H9 (cell line): ENCODE data around the gene TUBA8. TPM values are rescaled to one million over a fixed set of nuclear protein-coding genes. Genes with fewer than 3 reads are reported as not detected.

Experiments
- DNase-seq: peaks from one replicate; pipeline ENCODE4 v3.0.0-alpha.2; 2017
- H2AFZ ChIP-seq: one replicate; pipeline ENCODE4 v1.6.1; 2013; ENCODE audit warnings: mild to moderate bottlenecking, low read length, control low read depth, moderate library complexity
- H2AK5ac ChIP-seq: 2 replicates; pipeline ENCODE4 v1.6.1; 2013; ENCODE audit warnings: low read length, control low read depth, mixed read lengths; ENCODE audit not compliant: insufficient read length
- H2BK120ac ChIP-seq: one replicate; pipeline ENCODE4 v1.6.1; 2013; ENCODE audit warnings: low read depth, mild to moderate bottlenecking, low read length, control low read depth, inconsistent platforms; ENCODE audit not compliant: poor library complexity, severe bottlenecking
- H2BK12ac ChIP-seq: 2 replicates; pipeline ENCODE4 v1.6.1; 2013; ENCODE audit warnings: low read length, control low read depth, mixed read lengths, low read depth; ENCODE audit not compliant: insufficient read length
- H2BK15ac ChIP-seq: 2 replicates; pipeline ENCODE4 v1.6.1; 2013; ENCODE audit warnings: low read depth, low read length, control low read depth
- H2BK20ac ChIP-seq: one replicate; pipeline ENCODE4 v1.6.1; 2013; ENCODE audit warnings: low read depth, mild to moderate bottlenecking, low read length, control low read depth, inconsistent platforms; ENCODE audit not compliant: poor library complexity, severe bottlenecking
- H2BK5ac ChIP-seq: 2 replicates; pipeline ENCODE4 v1.6.1; 2013; ENCODE audit warnings: low read length, control low read depth, mixed read lengths; ENCODE audit not compliant: insufficient read length
- H3K14ac ChIP-seq: 2 replicates; pipeline ENCODE4 v1.6.1; 2013; ENCODE audit warnings: low read length, control low read depth; ENCODE audit not compliant: insufficient read depth
- H3K18ac ChIP-seq: 2 replicates; pipeline ENCODE4 v1.6.1; 2013; ENCODE audit warnings: low read depth, mild to moderate bottlenecking, mixed read lengths, low read length, control low read depth; ENCODE audit not compliant: insufficient read length
- H3K23ac ChIP-seq: 2 replicates; pipeline ENCODE4 v1.6.1; 2013; ENCODE audit warnings: low read length, control low read depth, mixed read lengths, low read depth; ENCODE audit not compliant: insufficient read length
- H3K23me2 ChIP-seq: 2 replicates; pipeline ENCODE4 v1.6.1; 2013; ENCODE audit warnings: low read depth, mild to moderate bottlenecking, mixed read lengths, low read length, control low read depth; ENCODE audit not compliant: insufficient read length, poor library complexity, severe bottlenecking
- H3K27ac ChIP-seq: 2 replicates; pipeline ENCODE4 v1.5.1; 2013; ENCODE audit warnings: low read length, control low read depth, mixed read lengths, low read depth; ENCODE audit not compliant: insufficient read length
- H3K27me3 ChIP-seq: 2 replicates; pipeline ENCODE4 v1.6.1; 2013; ENCODE audit warnings: low read length, control low read depth, inconsistent platforms; ENCODE audit not compliant: insufficient read depth
- H3K4ac ChIP-seq: 2 replicates; pipeline ENCODE4 v1.6.1; 2013; ENCODE audit warnings: low read depth, mild to moderate bottlenecking, control low read depth, inconsistent platforms, low read length, moderate library complexity
- H3K4me1 ChIP-seq: 2 replicates; pipeline ENCODE4 v1.6.1; 2013; ENCODE audit warnings: low read length, control low read depth, inconsistent platforms; ENCODE audit not compliant: insufficient read depth
- H3K4me2 ChIP-seq: 2 replicates; pipeline ENCODE4 v1.6.1; 2013; ENCODE audit warnings: low read length, control low read depth, mixed read lengths; ENCODE audit not compliant: insufficient read length, insufficient read depth
- H3K56ac ChIP-seq: 2 replicates; pipeline ENCODE4 v1.6.1; 2013; ENCODE audit warnings: low read depth, mild to moderate bottlenecking, mixed read lengths, low read length, control low read depth; ENCODE audit not compliant: insufficient read length
- H3K79me1 ChIP-seq: 2 replicates; pipeline ENCODE4 v1.6.1; 2013; ENCODE audit warnings: low read depth, mild to moderate bottlenecking, moderate library complexity, low read length, control low read depth, inconsistent platforms; ENCODE audit not compliant: insufficient read depth, poor library complexity, severe bottlenecking
- H3K79me2 ChIP-seq: 2 replicates; pipeline ENCODE4 v1.6.1; 2013; ENCODE audit warnings: low read length, control low read depth, inconsistent platforms; ENCODE audit not compliant: insufficient read depth
- H3K9ac ChIP-seq: 2 replicates; pipeline ENCODE4 v1.6.1; 2013; ENCODE audit warnings: low read length, control low read depth, mixed read lengths; ENCODE audit not compliant: insufficient read length; ENCODE audit errors: extremely low read depth
- H3K9me3 ChIP-seq: one replicate; pipeline ENCODE4 v1.6.1; 2013; ENCODE audit warnings: low read depth, low read length, inconsistent platforms; ENCODE audit not compliant: control insufficient read depth
- H3T11ph ChIP-seq: one replicate; pipeline ENCODE4 v1.6.1; 2013; ENCODE audit warnings: mild to moderate bottlenecking, low read length, control low read depth, inconsistent platforms
- H4K20me1 ChIP-seq: one replicate; pipeline ENCODE4 v1.6.1; 2013; ENCODE audit not compliant: control insufficient read depth, insufficient read length, insufficient read depth
- H4K5ac ChIP-seq: 2 replicates; pipeline ENCODE4 v1.6.1; 2013; ENCODE audit warnings: low read depth, mild to moderate bottlenecking, mixed read lengths, low read length, control low read depth; ENCODE audit not compliant: insufficient read length
- H4K8ac ChIP-seq: replicated peaks from 2 replicates; pipeline ENCODE4 v1.6.1; 2013; ENCODE audit warnings: low read length, control low read depth, mixed read lengths, low read depth; ENCODE audit not compliant: insufficient read length
- H4K91ac ChIP-seq: 2 replicates; pipeline ENCODE4 v1.6.1; 2013; ENCODE audit warnings: low read depth, mild to moderate bottlenecking, moderate library complexity, mixed read lengths, low read length, control low read depth; ENCODE audit not compliant: insufficient read length
- H3K27ac Mint-ChIP-seq, 3 experiments: 2 replicates in 2 of 3; 3 replicates in 1 of 3; pipeline ENCODE4 v1.8.0; 2020 to 2021; ENCODE audit warnings: mixed read lengths in 3 of 3, mild to moderate bottlenecking in 1 of 3, moderate library complexity in 1 of 3
- H3K27me3 Mint-ChIP-seq: 2 replicates; pipeline ENCODE4 v1.8.0; 2021; ENCODE audit warnings: low read depth, mild to moderate bottlenecking, moderate library complexity, mixed read lengths
- H3K36me3 Mint-ChIP-seq, 3 experiments: 2 replicates in 2 of 3; 3 replicates in 1 of 3; pipeline ENCODE4 v1.8.0; 2020 to 2021; ENCODE audit warnings: low read depth in 3 of 3, mixed read lengths in 3 of 3; ENCODE audit not compliant: insufficient read depth in 1 of 3
- H3K4me1 Mint-ChIP-seq, 2 experiments: 2 replicates each; pipeline ENCODE4 v1.8.0; 2020; ENCODE audit warnings: mixed read lengths in 2 of 2
- H3K4me3 Mint-ChIP-seq, 2 experiments: 2 replicates in 1 of 2; 3 replicates in 1 of 2; pipeline ENCODE4 v1.8.0; 2020 to 2021; ENCODE audit warnings: mild to moderate bottlenecking in 2 of 2, mixed read lengths in 2 of 2, moderate library complexity in 1 of 2
- H3K9me3 Mint-ChIP-seq, 2 experiments: 2 replicates in 1 of 2; 3 replicates in 1 of 2; pipeline ENCODE4 v1.8.0; 2020; ENCODE audit warnings: mild to moderate bottlenecking in 2 of 2, mixed read lengths in 2 of 2, moderate library complexity in 1 of 2
- CTCF ChIP-seq: fragments of 200-600 bp; sonication (generic); conservative IDR thresholded peaks from 3 replicates; pipeline ENCODE4 v1.8.0; 2021; ENCODE audit warnings: antibody characterized with exemption, mild to moderate bottlenecking
- WGBS: extraction: QIAGEN DNeasy Blood & Tissue Kit; methylation state at CpG from one replicate; pipeline ENCODE4 v1.1.7; 2013; ENCODE audit warnings: missing lambda C conversion rate, low lambda C conversion rate, mixed read lengths; ENCODE audit not compliant: insufficient read length; ENCODE audit errors: extremely low coverage; 5-methylcytosine and 5-hydroxymethylcytosine counted together
- total RNA-seq: library from RNA; stranded (reverse); gene quantifications from 2 replicates; pipeline ENCODE4 v1.2.1, GENCODE V29; 2021

TUBA8 gene
- total RNA-seq, 1 experiment from 2014 or later = 2.0 TPM

GRCh38 chr22:18118345-18118915, 7.8 kb downstream of the TUBA8 start:
- Histone ChIP-seq H2BK5ac (no peak overlapping the region), H3K4me1 (peaks cover 3% of the 10 kb centered on the region; the same call in 1 of the 2 replicates), H4K5ac (no peak overlapping the region), H3T11ph (no peak overlapping the region), H3K27me3 (no peaks in the 10 kb centered on the region), H3K23ac (no peak overlapping the region), H2AK5ac (no peak overlapping the region), H3K79me1 (no peaks in the 10 kb centered on the region), H3K4ac (no peak overlapping the region), H3K79me2 (no peaks in the 10 kb centered on the region), H2BK120ac (no peak overlapping the region), H2BK20ac (no peak overlapping the region), H2AFZ (no peak overlapping the region), H3K14ac (no peak overlapping the region; the same call in 1 of the 2 replicates), H4K91ac (no peak overlapping the region), H2BK15ac (no peak overlapping the region), H3K4me2 (no peak overlapping the region), H3K56ac (no peak overlapping the region), H3K9me3 (no peaks in the 10 kb centered on the region), H3K18ac (no peak overlapping the region), H2BK12ac (no peak overlapping the region), H3K9ac (no peak overlapping the region), H3K23me2 (no peaks in the 10 kb centered on the region), H3K27ac (no peak overlapping the region), H4K8ac (no peak overlapping the region), H4K20me1 (no peaks in the 10 kb centered on the region)
- no peak for DNase-seq
- peaks cover 7% of the 10 kb centered on the region for H3K27me3 Mint-ChIP-seq
- no peak overlapping the region for H3K27ac Mint-ChIP-seq
- H3K4me1 Mint-ChIP-seq = peaks cover 11 to 16% of the 10 kb centered on the region in 2 experiments
- no peak overlapping the region for H3K4me3 Mint-ChIP-seq
- no peaks in the 10 kb centered on the region for H3K9me3 Mint-ChIP-seq
- no CpG with 5 or more reads among the region's 9 CpGs for WGBS
- no peaks in the 10 kb centered on the region for H3K36me3 Mint-ChIP-seq
- TF ChIP-seq CTCF = no peak
